ENCODE data around the gene HDGF. TPM values are rescaled to one million over a fixed set of nuclear protein-coding genes. Genes with fewer than 3 reads are reported as not detected.

The HDGF gene
- total RNA-seq, 1 donor: 68.1 TPM

DNA sequence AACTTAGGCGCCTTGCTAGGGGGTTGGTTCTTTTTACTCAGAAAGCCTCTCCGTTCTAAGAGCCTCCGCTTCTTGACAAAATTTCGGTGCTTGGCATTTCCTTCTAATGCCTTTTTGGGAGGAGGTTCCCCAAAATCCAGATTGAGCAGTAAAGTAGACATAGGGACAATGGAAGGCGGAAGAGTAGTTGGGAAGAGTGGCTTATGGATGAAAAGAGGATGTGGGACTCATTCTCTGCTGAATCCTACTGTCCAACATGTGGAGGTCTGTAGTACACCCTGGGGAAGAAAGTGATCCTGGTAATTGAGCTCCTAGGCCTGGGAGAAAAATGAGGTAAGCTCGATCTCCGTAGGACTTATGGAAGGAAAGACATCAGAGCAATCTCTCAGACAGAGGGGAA, 24.0 kb downstream of the HDGF start:
- no peak for DNase-seq (ENCODE audit: low read depth in 2 of 3, low spot score in 2 of 3)

DNA sequence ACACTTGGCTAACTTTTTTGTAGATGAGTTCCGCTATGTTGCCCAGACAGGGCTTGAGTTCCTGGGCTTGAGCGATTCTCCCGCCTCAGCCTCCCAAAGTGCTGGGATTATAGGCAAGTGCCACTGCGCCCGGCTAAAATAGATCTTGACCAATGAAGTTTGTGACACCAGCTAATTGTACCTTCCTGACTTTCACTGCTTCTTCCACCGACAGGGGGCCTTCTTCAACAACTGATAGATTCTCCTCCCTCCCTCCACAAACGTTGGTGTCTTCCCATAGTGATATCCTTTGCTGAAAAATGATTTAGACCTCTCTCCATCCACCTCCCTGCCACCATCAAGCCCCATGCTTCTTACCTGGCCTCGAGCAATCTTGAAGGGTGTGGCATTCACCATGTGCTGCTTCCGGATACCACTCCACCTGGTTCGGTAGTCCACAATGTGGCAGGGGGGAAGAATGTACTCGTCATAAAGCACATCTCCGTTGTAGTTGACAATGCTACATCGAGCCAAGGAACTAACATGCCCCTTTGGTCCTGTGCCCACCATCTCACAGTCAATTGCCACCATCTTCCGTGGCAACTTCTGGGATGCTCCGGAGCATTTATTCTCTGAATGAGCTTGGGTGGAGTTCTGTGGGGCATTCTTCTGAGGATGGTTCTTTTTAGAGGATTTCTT, 24.8 kb downstream of the HDGF start:
- peak in 1 of 3 donors; percentile 64 for DNase-seq (ENCODE audit: low read depth in 2 of 3, low spot score in 2 of 3)

- DNase-seq (ENCODE audit: low read depth in 2 of 3, low spot score in 2 of 3): peak; percentile 69 to 87 (median 83)
Observed at GRCh38 chr1:156725683-156726280, 25.7 kb downstream of the HDGF start.

GRCh38 chr1:156721535-156721934, 29.9 kb downstream of the HDGF start:
- no peak for DNase-seq (ENCODE audit: low read depth in 2 of 3, low spot score in 2 of 3)

- DNase-seq (ENCODE audit: low read depth in 2 of 3, low spot score in 2 of 3): no peak
Observed at GRCh38 chr1:156721131-156721530, 30.3 kb downstream of the HDGF start.

- DNase-seq (ENCODE audit: low read depth in 2 of 3, low spot score in 2 of 3): no peak
Observed at GRCh38 chr1:156717351-156717750, 34.1 kb downstream of the HDGF start.

DNA sequence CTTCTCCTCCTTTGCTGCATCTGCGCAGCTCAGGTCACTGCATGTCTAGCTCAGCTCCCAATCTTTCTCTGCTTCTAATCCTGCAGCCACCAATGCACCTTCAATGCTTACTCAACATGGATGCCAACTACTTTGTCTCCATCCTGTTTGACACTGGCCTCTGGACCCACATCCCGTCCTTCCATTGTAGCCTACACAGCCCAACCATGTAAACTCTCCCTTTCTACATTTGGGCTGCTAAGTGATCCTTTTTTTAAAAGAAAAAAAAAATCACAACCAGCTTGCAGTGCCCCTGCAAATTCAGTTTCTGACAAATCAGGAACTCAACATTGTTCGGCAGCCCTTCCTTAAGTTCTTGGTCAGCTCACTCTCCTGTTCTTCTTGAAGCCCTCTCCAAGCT, 36.6 kb downstream of the HDGF start:
- DNase-seq (ENCODE audit: low read depth in 2 of 3, low spot score in 2 of 3): no peak

DNA sequence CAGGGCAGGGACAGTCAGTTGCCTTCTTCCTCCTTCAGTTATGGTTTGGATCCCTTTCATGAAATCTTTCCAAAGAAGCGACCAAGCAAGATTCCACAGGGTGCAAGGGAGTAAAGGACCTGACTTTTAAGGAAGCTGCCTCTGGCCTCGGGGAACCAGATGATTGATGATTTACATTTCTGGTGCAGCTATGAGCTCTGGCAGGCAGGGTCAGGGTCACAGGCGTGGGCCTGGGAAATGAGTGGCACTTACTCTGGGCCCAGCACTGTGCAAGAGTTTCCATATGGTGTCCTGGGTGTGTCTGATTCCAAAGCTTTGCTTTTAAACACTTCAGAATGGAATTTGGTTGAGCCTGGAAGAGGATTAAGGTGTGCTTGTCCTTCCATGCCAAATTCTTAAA, 38.8 kb downstream of the HDGF start:
- DNase-seq (ENCODE audit: low read depth in 2 of 3, low spot score in 2 of 3): no peak

DNA sequence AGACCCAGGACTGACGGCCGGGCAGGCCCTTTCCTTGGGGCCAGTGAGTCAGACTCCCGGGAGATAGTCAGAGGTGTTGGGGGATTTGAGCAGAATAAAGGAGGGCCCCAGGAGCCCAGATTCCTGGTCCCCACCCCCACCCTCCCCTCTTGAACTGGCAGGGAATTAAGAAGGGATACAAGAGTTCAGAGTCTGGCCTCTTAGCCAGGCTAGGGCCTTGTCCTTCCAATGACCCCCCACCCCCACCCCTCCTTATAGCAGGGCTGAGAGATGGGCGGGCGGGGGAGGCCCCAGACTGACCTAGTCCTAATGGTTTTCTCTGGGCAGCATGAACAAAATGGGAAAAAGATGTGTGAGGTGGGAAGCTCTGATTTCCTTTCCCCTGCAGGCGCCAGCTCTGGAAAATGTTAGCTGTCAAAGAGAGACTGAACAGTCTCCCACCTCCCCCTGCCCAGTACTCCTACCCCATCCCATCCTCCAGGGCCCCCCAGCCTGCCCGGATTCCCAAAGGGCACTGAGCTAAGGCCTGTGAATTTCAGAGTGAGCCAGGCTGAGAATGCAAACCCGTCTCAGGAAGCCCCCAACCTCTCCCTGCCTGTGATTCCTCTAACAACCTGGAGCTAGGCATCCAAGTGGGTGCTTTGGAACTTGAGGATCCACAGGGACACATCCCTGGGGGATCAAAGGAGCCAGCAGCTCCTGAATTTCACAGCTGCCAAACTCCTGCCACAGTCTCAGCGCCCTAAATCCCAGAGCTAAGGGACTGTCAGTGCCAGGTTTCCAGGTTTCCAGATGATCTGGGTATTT, 40.3 kb downstream of the HDGF start:
- no peak for DNase-seq (ENCODE audit: low read depth in 2 of 3, low spot score in 2 of 3)

DNA sequence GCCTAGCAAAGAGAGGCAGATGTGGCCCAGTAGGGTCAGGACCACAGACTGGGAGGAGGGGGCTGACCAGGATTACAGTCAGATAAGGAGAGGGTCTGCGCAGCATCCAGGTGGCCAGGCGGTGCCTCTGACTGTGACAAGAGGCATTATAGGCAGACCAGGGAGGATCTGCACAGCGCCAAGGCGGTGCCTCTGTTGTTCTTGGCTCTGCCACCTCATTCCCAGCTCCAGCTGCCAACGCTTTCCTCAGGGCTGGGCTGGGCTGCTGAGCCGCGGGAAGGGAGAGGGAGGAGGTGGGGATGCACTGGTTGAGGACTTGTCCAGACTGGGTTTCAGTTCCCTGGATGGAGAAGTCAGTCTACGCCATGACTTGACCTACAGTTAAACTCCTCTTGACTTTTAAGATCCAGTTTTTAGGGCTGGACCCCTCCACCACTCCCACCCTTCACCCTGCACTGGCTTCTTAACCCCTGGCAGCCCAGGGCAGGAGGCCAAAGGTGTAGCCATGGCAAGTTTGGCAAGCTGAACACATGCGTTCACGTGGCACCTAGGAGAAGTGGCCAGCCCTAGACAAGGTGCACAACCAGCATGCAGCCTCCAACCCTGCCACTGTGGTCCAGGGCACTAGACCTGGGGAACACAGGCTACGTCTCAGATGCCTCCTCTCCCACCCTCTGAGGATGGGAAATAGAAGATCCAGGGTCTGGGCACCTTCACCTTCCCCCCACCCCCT, 41.6 kb downstream of the HDGF start:
- no peak for DNase-seq (ENCODE audit: low read depth in 2 of 3, low spot score in 2 of 3)

GRCh38 chr1:156709031-156709430, 42.4 kb downstream of the HDGF start:
- DNase-seq (ENCODE audit: low read depth in 2 of 3, low spot score in 2 of 3): no peak

DNA sequence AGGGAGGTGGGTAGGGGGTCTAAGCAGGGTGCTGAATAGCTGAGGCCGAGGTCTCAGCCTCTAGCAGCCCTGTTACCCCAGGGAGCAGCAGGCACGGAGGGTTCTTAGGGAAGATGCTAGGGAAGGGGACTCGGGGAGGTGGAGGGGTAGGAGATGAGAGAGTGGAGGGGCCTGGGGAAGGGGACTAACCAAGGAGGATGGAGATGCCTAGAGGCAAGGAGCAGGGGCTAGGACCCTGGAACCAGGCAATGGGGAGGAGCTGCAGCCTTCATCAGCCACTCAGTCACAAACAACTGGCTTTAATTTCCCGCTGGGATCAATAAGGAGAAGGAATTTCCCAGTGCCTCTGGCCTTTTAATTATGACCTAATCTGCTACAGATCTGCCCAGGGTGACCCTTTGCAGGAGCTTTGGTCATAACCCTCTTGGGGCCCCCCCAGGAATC, 43.2 kb downstream of the HDGF start:
- DNase-seq (ENCODE audit: low read depth in 2 of 3, low spot score in 2 of 3): no peak

DNA sequence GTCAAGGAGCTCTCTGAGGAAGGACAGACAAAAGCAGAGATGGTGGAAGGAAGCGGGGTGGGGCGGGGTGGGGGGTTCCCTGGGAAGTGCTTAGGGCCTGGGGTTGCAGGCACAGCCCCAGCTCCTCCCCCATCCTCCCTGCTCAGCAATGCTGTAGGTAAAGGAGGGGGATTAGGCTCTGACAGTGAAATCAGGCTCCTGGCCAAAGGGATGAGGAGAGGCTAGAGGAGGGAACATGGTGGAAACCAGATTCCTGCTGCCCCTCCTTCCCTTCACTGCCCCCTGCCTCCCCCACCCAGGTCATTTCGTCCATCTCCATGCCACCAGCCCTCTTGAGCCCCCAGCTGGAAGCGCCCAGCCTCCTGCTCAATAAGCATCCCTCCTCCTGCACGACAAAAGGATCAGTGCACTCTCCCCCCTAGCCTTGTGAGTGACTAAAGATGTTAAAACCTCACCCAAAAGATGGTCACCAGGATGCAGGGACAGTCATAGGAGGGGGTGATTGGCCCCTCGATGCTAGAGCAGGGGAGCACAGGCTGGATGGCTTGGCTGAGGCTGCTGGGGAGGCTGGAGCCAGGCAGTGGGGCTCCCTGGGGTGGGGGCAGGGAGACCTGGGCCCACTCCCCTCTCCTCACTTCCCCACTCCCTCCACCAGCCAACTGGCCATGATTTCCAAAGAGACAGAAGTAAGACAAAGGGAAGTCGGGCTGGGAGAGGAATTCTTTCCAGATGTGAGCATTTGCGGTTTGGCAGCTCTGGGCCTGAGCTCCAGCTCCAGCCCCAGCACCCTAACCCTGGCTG, 43.9 kb downstream of the HDGF start:
- no peak for DNase-seq (ENCODE audit: low read depth in 2 of 3, low spot score in 2 of 3)

- peak in 2 of 3 donors; percentile 25 to 26 for DNase-seq (ENCODE audit: low read depth in 2 of 3, low spot score in 2 of 3)
Observed at GRCh38 chr1:156706657-156707416, 44.6 kb downstream of the HDGF start.

DNA sequence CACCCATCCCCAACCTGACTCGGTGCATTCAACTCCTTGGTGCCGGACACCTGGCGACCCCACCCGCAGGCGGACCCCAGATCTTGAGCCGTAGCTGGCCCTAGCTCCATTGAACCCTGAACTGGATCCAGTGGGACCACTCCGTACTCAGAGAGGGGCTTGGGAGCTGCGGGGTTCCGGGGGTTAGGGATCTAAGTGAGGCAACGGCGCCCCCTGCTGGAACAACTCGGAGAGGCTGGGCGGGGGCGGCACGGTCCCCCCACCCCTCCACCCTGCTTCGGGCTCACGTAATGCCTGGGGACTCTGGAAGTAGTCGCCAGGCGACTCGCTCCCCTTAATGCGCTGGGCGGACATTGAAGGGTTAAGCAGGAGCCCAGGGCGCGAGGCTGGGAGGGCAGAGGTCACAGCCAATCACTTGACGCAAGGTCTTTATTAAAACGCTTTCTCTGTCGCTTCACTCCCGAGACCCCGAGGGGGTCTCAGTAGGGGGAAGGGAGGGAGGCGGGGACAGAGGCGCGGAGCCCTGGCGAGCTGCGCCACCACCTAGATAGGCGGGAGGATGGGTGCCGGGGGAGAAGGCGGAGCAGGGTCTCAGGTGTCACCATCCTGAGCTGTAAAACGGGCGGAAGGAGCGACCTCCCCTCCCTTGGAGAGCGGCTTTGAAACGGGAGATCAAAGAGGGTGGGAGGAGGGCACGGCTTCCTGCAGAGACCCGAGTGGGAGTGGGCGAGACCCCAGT, 45.4 kb downstream of the HDGF start:
- DNase-seq (ENCODE audit: low read depth in 2 of 3, low spot score in 2 of 3): peak in 2 of 3 donors; percentile 61 to 65

DNA sequence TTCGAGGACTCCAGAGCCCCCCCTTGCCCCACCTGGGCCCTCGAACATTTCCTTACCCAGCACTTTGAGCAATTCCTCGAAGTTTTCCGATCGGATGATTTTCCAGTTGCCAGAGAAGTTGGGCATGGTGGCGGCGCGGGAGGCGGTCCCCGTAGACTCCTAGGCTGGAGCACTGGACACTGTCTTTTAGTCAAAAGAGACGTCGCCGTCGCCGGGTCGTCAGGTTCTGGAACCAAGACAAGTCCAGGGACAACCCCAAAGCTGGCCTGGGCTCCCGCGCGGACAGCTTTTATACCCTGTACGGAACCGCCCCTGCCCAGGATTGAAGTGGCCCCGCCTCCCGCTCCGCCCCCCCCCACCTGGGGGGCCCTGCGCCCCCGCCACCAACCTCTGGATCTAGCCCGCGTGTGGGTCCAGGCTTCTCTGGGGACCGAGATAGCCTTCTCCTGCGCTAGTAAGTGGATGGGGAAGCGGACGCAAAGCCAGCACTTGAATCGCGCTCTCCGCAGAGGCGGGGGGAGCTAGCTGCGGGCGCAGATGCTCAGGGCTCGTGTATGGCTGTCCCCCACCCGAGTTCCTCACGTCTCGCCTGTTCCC, 46.1 kb downstream of the HDGF start, which contains the start of gene CRABP2:
Gene CRABP2, minus strand, starts transcription at position 263 of the 597 bp plus-strand sequence. Its CDS starts 137 bp downstream, at position 126.
- peak in 2 of 3 donors; percentile 44 to 53 for DNase-seq (ENCODE audit: low read depth in 2 of 3, low spot score in 2 of 3)

GRCh38 chr1:156704930-156705320, 46.5 kb downstream of the HDGF start:
- peak in 1 of 3 donors; percentile 55 for DNase-seq (ENCODE audit: low read depth in 2 of 3, low spot score in 2 of 3)

GRCh38 chr1:156704166-156704711, 47.2 kb downstream of the HDGF start:
- DNase-seq (ENCODE audit: low read depth in 2 of 3, low spot score in 2 of 3): no peak
